Measurements from ENCODE around the gene BFSP2.
"Not testable (repeated sequence)": the region's sequence is repeated elsewhere in the genome, so short reads cannot be mapped to it uniquely, and the experiment has no call there.

Gene BFSP2

GRCh38 chr3:133460809-133461208, 61.0 kb downstream of the BFSP2 start:
- no peak for DNase-seq

- DNase-seq, result no peak
Observed at GRCh38 chr3:133461291-133461690, 61.4 kb downstream of the BFSP2 start.

GRCh38 chr3:133463347-133463860, 63.5 kb downstream of the BFSP2 start:
- no peak for DNase-seq

GRCh38 chr3:133464573-133464972, 64.7 kb downstream of the BFSP2 start:
- no peak for DNase-seq

- no peak for DNase-seq
Observed at GRCh38 chr3:133466531-133467386, 66.9 kb downstream of the BFSP2 start.

- no peak for DNase-seq
Observed at GRCh38 chr3:133467780-133468179, 67.9 kb downstream of the BFSP2 start.

GRCh38 chr3:133468251-133468721, 68.4 kb downstream of the BFSP2 start:
- no peak for DNase-seq

GRCh38 chr3:133469140-133469731, 69.4 kb downstream of the BFSP2 start:
- no peak for DNase-seq

GRCh38 chr3:133472242-133472641, 72.4 kb downstream of the BFSP2 start:
- DNase-seq, result no peak

GRCh38 chr3:133472889-133473288, 73.0 kb downstream of the BFSP2 start:
- DNase-seq, result no peak

- DNase-seq, result not testable (repeated sequence)
Observed at GRCh38 chr3:133473472-133474191, 73.8 kb downstream of the BFSP2 start.

GRCh38 chr3:133474251-133474801, 74.5 kb downstream of the BFSP2 start:
- no peak for DNase-seq

- DNase-seq, result no peak
Observed at GRCh38 chr3:133474817-133475216, 75.0 kb downstream of the BFSP2 start.

- DNase-seq, result no peak
Observed at GRCh38 chr3:133475245-133476010, 75.6 kb downstream of the BFSP2 start.

- DNase-seq, result no peak
Observed at GRCh38 chr3:133476971-133477375, 77.1 kb downstream of the BFSP2 start.

- no peak for DNase-seq
Observed at GRCh38 chr3:133477487-133477886, 77.6 kb downstream of the BFSP2 start.

GRCh38 chr3:133478624-133479023, 78.8 kb downstream of the BFSP2 start:
- no peak for DNase-seq

- DNase-seq, result no peak
Observed at GRCh38 chr3:133479401-133479800, 79.5 kb downstream of the BFSP2 start.

- no peak for DNase-seq
Observed at GRCh38 chr3:133479895-133480669, 80.2 kb downstream of the BFSP2 start.

GRCh38 chr3:133482474-133482873, 82.6 kb downstream of the BFSP2 start:
- not testable (repeated sequence) for DNase-seq

- DNase-seq, result no peak
Observed at GRCh38 chr3:133486658-133487057, 86.8 kb downstream of the BFSP2 start.
